GM18511 (cell line): Measurements from ENCODE around the gene PHYHIPL.
"Not testable (repeated sequence)": the region's sequence is repeated elsewhere in the genome, so short reads cannot be mapped to it uniquely, and the experiment has no call there.

Experiments used
- ATAC-seq: cut with Tn5 transposase; IDR thresholded peaks from one replicate; pipeline ENCODE4 v1.9.1; 2021; ENCODE audit warnings: mild to moderate bottlenecking, moderate library complexity; ENCODE audit not compliant: unreplicated experiment

PHYHIPL gene

GRCh38 chr10:59181668-59182067 is 5.2 kb downstream of the PHYHIPL start:
- ATAC-seq, result peak; percentile 77

GRCh38 chr10:59190332-59190731 is 13.9 kb downstream of the PHYHIPL start:
- ATAC-seq, result no peak

- no peak for ATAC-seq
Observed at GRCh38 chr10:59206204-59206720, 29.8 kb downstream of the PHYHIPL start.

GRCh38 chr10:59212301-59212798 is 35.9 kb downstream of the PHYHIPL start:
- ATAC-seq, result no peak

GRCh38 chr10:59214160-59214559 is 37.7 kb downstream of the PHYHIPL start:
- no peak for ATAC-seq

DNA sequence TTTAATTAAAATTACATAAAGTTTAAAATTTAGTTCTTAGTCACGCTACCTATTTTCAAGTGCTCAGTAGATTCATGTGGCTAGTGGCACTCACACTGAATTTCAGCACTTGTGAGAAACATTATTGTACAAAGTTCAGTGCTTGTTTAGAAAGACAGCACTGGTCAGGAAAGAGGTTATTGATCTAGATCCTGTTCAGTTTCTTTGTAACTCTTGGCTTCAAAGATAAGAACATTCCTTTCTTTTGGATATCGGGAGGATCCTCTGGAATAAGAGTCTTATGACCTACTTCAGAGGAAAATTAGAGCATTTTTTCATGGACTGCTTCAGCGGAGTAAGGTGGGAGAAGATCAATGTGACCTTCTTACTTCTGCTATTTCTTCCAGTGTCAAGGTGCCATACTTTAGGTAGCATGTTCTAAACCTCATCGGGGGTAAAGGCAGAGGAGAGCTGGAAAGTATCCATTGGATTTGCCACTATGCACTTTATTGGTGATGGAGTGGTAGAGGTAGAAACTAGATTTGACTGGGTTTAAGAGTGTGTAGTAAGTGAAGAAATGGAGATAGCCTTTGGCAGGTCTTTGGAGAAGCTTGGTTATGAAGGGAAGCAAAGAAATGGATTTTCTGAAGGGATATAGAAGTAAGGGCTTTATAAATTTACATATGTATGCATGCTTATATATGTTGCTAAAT is 39.9 kb downstream of the PHYHIPL start:
- ATAC-seq, result no peak

DNA sequence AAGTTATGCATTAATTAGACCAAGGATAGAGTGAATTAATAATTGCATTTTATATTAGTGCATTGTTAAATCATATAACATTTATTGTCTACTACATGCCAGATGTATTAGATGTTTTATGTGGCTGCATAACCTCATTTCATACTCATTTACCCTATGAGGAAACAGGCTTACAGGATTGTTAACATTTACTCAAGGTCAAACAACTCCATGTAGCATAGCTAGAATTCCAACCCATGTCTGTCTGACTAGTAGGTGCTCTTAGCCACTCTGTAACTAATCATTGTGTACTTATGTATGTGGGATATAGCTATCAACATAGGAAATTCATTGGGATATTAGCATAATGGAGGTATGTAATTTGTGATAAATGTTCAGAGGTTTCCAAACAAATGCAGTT is 46.3 kb downstream of the PHYHIPL start:
- ATAC-seq, result no peak

DNA sequence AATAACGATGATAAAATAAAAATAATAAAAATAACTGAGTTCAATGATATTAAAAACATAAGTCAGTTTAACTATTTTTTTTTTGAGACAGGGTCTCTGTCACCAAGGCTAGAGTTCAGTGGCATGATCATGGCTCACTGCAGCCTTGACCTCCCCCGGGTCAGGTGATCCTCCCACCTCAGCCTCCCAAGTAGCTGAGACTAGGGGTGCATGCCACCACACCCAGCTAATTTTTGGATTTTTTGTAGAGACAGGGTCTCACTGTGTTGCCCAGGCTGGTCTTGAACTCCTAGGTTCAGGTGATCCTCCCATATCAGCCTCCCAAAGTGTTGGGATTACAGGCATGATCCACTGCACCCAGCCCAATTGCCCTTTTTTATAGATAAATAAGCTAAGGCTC is 47.2 kb downstream of the PHYHIPL start:
- ATAC-seq, result not testable (repeated sequence)

DNA sequence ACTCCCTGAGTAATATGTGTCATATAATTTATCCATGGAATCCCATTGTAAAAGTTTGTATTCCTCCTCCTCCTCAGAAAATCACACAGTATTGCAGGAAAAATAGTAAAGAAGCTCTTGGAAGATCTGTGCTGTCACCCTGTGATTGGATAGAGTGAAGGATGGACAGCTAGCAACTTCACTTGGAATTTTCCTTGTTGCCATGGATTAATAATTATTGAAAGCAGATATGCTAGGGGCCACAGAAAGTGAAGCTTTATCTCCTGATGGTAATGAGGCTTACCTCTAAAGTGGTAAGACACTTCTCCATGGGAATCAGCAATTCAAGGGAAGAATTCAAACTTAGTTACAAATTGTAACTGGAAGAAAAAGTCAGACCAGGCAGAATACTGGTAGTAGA is 48.8 kb downstream of the PHYHIPL start:
- no peak for ATAC-seq

GRCh38 chr10:59227136-59227673 is 50.8 kb downstream of the PHYHIPL start:
- ATAC-seq, result no peak

GRCh38 chr10:59229441-59229840 is 53.0 kb downstream of the PHYHIPL start:
- no peak for ATAC-seq

DNA sequence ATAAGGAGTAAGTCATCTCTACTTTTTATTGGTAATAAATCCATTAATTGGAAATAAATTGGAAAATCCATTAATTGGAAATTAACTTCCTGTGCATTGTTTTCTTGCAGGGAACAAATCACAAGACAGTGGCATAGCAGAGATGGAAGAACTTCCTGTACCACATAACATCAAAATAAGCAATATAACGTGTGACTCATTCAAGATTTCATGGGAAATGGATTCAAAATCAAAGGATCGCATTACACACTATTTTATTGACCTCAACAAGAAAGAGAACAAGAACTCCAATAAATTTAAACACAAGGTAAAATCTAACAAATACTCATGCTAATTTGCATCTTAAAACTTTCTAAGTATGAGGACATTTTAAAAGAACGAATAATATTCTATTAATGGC is 57.8 kb downstream of the PHYHIPL start:
- ATAC-seq, result no peak

GRCh38 chr10:59234816-59235429 is 58.5 kb downstream of the PHYHIPL start:
- ATAC-seq, result no peak

DNA sequence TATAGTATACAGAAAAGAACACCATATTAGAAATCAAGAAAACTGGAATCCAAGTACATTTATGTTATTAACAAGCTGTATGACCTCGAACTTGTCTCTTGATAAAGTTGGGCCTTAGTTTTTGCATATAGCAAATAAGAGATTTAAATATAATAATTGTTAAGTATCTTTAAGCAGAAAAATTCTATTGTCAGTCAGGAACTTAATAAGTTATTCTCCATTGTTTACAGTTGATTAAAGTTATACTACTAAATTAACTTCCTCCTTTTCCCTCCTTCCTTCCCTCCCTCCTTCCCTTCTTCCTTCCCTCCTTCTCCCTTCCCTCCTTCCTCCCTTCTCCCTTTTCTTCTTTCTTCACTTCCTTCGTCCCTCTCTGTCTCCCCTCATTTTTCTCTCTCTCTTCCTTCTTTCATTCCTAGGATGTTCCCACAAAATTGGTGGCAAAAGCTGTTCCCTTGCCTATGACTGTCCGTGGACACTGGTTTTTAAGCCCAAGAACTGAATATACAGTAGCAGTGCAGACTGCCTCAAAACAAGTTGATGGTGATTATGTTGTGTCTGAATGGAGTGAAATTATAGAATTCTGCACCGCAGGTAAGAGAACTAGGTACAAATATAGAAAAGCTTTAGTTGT is 59.7 kb downstream of the PHYHIPL start:
- ATAC-seq, result no peak

DNA sequence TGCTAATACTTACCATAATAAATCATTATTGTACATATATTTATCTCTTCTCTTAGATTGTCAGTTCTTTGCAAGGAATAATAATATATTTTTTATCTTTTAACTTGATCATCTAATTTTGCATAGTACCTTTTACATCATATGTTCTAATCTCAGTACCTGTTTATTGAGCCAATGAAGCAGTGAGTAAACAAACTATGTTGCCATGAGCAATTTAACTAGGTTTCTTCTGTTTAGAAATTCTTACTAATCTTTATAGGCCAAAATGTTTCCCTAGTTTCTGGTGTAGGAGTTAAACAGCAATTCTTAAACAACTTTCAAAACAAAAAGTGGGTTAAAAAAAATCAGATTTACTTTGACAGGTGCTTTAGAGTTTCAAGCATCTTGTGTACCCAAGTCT is 61.3 kb downstream of the PHYHIPL start:
- no peak for ATAC-seq

DNA sequence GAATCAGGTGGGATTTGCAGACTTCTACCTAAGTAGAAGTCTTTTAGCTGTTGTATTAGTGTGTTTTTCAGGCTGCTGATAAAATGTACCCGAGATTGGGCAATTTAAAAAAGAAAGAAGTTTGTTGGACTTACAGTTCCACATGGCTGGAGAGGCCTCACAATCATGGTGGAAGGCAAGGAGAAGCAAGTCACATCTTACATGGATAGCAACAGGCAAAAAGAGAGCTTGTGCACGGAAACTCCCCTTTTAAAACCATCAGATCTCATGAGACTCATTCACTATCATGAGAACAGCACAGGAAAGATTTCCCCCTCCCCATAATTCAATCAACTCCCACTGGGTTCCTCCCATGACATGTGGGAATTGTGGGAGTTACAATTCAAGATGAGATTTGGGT is 62.7 kb downstream of the PHYHIPL start:
- not testable (repeated sequence) for ATAC-seq

DNA sequence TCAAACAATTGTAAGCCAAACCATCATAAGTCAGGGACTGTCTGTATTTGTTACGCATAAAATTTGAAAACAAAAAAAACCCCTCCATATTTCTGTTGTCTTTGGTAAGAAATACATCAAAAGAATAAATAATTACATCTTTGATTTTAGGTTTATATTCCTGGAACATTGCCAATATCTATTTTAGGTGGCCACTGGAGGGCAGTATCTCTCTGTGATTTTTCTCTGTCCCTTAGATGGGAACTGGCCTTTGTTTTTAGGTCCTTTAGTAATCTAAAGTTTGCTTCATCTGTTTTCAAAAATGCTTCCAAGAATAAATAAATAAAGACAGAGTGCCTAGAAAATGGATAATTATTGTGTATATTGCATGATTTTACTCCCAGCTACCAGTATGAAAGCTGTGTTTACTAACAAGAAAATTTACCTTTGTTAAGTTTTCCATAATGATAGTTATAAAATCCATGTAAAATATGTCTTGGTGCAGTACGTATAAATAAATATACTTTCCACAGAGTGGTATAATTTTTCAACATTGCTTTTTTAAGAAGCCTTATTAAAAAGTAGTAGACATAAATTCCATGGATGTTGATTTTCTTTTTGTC is 64.2 kb downstream of the PHYHIPL start:
- ATAC-seq, result no peak

DNA sequence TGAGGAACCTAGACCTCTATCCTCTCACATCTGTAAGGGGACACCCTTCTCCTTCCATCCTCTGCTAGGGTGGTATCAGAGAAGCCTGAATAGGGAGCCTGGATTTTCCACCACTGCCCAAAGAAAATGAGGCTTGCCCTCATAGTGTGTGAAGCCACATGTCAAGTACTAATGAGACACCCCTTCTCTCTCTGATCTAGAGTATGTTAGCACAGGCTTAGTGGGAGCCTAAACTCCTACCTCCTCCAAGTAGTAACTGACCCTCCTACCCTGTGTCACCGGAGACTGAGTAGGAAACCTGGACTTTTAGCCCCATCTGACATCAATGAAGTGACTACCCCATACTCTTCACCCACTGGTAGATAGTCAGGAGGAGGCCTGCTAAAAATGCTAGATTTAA is 65.6 kb downstream of the PHYHIPL start:
- ATAC-seq, result no peak

DNA sequence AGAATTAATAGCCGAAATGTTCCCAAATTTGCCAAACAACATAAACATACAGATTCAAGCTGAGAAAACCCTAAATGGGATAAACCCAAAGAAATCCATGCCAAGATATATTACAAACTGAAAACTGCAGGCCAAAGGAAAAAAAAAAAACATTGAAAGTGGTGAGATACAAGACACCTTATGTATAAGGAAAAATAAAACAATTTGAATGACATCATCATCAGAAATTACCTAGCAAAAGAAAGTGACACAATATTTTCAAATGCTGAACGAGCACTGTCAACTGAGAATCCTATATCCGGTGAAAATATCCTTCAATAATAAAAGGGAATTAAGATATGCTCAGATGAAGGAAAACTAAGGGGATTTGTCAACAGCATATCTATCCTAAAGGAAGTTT is 66.5 kb downstream of the PHYHIPL start:
- ATAC-seq, result no peak

DNA sequence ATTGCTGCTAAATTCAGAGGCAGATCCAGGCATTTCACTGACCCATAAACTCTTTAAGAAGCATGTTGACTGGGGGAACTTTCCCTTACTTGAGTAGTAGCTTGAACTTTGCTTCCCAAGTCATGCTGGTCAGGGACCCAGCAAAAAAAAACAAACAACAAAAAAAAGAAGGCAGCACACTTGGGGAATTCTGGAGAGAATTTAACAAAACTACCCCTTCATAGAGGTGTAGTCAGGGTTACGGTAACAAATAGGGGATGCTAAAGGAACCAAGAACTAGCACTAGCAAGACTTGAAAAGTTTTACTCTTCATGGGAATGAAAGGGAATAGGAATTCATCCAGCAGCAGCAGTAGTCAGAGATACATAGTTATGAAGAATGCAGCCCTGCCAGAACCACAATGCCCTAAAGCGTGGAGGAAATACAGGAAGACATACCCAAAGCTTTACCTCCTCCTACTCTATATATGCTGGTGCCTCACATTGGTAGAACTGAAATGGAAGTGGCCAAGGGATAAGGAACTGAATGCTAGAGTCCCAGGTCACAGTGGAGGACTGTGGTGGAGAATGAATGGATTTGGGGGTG is 67.3 kb downstream of the PHYHIPL start:
- no peak for ATAC-seq

DNA sequence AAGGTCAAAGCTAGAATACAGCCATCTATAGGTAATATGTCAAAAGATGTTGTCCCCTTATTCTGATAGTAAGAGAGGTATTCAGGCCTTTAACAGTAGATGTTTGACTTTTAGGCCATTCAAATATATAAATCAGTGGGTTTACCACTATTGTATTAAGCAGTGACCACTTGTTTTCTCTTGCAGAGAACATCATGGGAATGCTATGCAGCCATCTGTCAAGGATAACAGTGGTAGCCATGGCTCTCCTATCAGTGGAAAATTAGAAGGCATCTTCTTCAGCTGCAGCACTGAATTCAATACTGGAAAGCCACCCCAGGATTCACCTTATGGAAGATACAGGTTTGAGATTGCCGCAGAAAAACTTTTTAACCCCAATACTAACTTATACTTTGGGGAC is 68.4 kb downstream of the PHYHIPL start:
- ATAC-seq, result no peak
